SK-N-SH (cell line): ENCODE measurements around the gene C13orf42. TPM values are rescaled to one million over a fixed set of nuclear protein-coding genes. Genes with fewer than 3 reads are reported as not detected.

Experiments used
- CTCF ChIA-PET: fragments of 300-600, 350-600 bp; formaldehyde crosslinking; extraction: SDS; loops from one replicate; lab custom pipeline; 2021; lab: Yijun Ruan, JAX
- POLR2A ChIA-PET: fragments of 350-600 bp; sonication (Branson Sonifier 250); formaldehyde crosslinking; extraction: SDS; loops from one replicate; lab custom pipeline; 2020; ENCODE audit warnings: antibody characterized with exemption, inconsistent platforms; lab: Yijun Ruan, JAX
- DNase-seq: peaks from one replicate; pipeline ENCODE4 v3.0.0; 2012
- H2AFZ ChIP-seq: fragments of 200-600 bp; sonication (generic); 2 replicates; pipeline ENCODE4 v1.8.1; 2016; ENCODE audit warnings: antibody characterized with exemption, mild to moderate bottlenecking, low read depth
- H3F3A ChIP-seq: fragments of 200-600 bp; sonication (generic); replicated peaks from 2 replicates; pipeline ENCODE3; 2016; ENCODE audit warnings: antibody characterized with exemption, mild to moderate bottlenecking; ENCODE audit not compliant: insufficient read depth
- H3K27ac ChIP-seq, 2 experiments: fragments of 200-500 bp in 1 of 2; fragments of 200-600 bp in 1 of 2; sonication (Bioruptor generic) in 1 of 2; sonication (generic), shearing (Covaris generic) in 1 of 2; 2 replicates each; pipeline versions ENCODE4 v1.5.1 to v1.6.1; 2014 to 2016; ENCODE audit warnings: low read depth in 2 of 2, inconsistent platforms in 1 of 2, low read length in 1 of 2, mild to moderate bottlenecking in 1 of 2, mixed read lengths in 1 of 2
- H3K27me3 ChIP-seq: fragments of 200-600 bp; sonication (generic), shearing (Covaris generic); 2 replicates; pipeline ENCODE4 v1.6.1; 2016; ENCODE audit warnings: mixed run types; ENCODE audit not compliant: insufficient read depth
- H3K36me3 ChIP-seq, 2 experiments: fragments of 200-500 bp in 1 of 2; fragments of 200-600 bp in 1 of 2; sonication (Bioruptor generic) in 1 of 2; sonication (generic) in 1 of 2; replicated peaks in 1 of 2; 2 replicates each; pipeline versions ENCODE3 to v1.5.1; 2014 to 2016; ENCODE audit warnings: low read length in 1 of 2, mild to moderate bottlenecking in 1 of 2; ENCODE audit not compliant: insufficient read depth in 2 of 2, control insufficient read depth in 1 of 2
- H3K4me1 ChIP-seq, 2 experiments: fragments of 200-500 bp in 1 of 2; fragments of 200-600 bp in 1 of 2; sonication (Bioruptor generic) in 1 of 2; sonication (generic), shearing (Covaris generic) in 1 of 2; 2 replicates each; pipeline versions ENCODE4 v1.5.1 to v1.6.1; 2014 to 2016; ENCODE audit warnings: low read depth in 1 of 2, low read length in 1 of 2, mixed run types in 1 of 2; ENCODE audit not compliant: insufficient read depth in 2 of 2, control insufficient read depth in 1 of 2
- H3K4me2 ChIP-seq: fragments of 200-600 bp; sonication (generic), shearing (Covaris generic); 2 replicates; pipeline ENCODE4 v1.6.1; 2017; ENCODE audit warnings: mixed run types
- H3K4me3 ChIP-seq, 2 experiments: fragments of 200-500 bp in 1 of 2; fragments of 200-600 bp in 1 of 2; sonication (Bioruptor generic) in 1 of 2; sonication (generic), shearing (Covaris generic) in 1 of 2; 2 replicates each; pipeline versions ENCODE4 v1.5.1 to v1.8.1; 2014 to 2016; ENCODE audit warnings: low read depth in 2 of 2, inconsistent platforms in 1 of 2, low read length in 1 of 2, mild to moderate bottlenecking in 1 of 2, mixed read lengths in 1 of 2, moderate library complexity in 1 of 2
- H3K79me2 ChIP-seq: fragments of 200-600 bp; sonication (generic); 2 replicates; pipeline ENCODE4 v1.8.1; 2017; ENCODE audit warnings: mild to moderate bottlenecking; ENCODE audit not compliant: insufficient read depth
- H3K9ac ChIP-seq: fragments of 200-600 bp; sonication (generic); 2 replicates; pipeline ENCODE4 v1.6.1; 2017; ENCODE audit warnings: mixed run types
- H3K9me2 ChIP-seq: fragments of 200-600 bp; sonication (generic); 2 replicates; pipeline ENCODE4 v1.6.1; 2017; ENCODE audit warnings: mixed run types
- H3K9me3 ChIP-seq: fragments of 200-600 bp; sonication (generic); 2 replicates; pipeline ENCODE4 v1.6.1; 2017; ENCODE audit warnings: mixed run types, mild to moderate bottlenecking, moderate library complexity
- H4K20me1 ChIP-seq: fragments of 200-600 bp; sonication (generic); 2 replicates; pipeline ENCODE4 v1.6.1; 2017; ENCODE audit warnings: mild to moderate bottlenecking, mixed run types; ENCODE audit not compliant: insufficient read depth
- ELF1 ChIP-seq: IDR thresholded peaks from 2 replicates; pipeline ENCODE4 v1.4.0; 2012
- FOSL2 ChIP-seq: IDR thresholded peaks from 2 replicates; pipeline ENCODE4 v1.4.0; 2012; ENCODE audit warnings: low read depth, mild to moderate bottlenecking, moderate library complexity, borderline replicate concordance
- FOXJ3 ChIP-seq: sonication (generic); formaldehyde crosslinking; IDR thresholded peaks from 2 replicates; pipeline ENCODE4 v1.5.1; 2020; ENCODE audit warnings: mild to moderate bottlenecking, missing genetic modification reagents
- JUND ChIP-seq: IDR thresholded peaks from 2 replicates; pipeline ENCODE4 v1.4.0; 2012
- MEF2A ChIP-seq: IDR thresholded peaks from 2 replicates; pipeline ENCODE4 v1.4.0; 2012; ENCODE audit warnings: low read depth, borderline replicate concordance
- MXI1 ChIP-seq: IDR thresholded peaks from 2 replicates; pipeline ENCODE4 v1.6.1; 2012; ENCODE audit warnings: mild to moderate bottlenecking, low read depth, low read length, improper control_type of control experiment
- NFIC ChIP-seq: IDR thresholded peaks from 2 replicates; pipeline ENCODE4 v1.4.0; 2012; ENCODE audit warnings: borderline replicate concordance
- NRF1 ChIP-seq: IDR thresholded peaks from 2 replicates; pipeline ENCODE4 v1.6.1; 2012; ENCODE audit warnings: low read depth, mild to moderate bottlenecking, low read length
- POLR2AphosphoS5 ChIP-seq: IDR thresholded peaks from 2 replicates; pipeline ENCODE4 v1.6.1; 2012; ENCODE audit warnings: low read depth, low read length
- RAD21 ChIP-seq: IDR thresholded peaks from 2 replicates; pipeline ENCODE4 v1.6.1; 2012; ENCODE audit warnings: mild to moderate bottlenecking, low read length
- SIN3A ChIP-seq: IDR thresholded peaks from 2 replicates; pipeline ENCODE4 v1.6.1; 2012; ENCODE audit warnings: low read depth, mild to moderate bottlenecking, low read length, moderate library complexity, borderline replicate concordance
- TCF12 ChIP-seq: IDR thresholded peaks from 2 replicates; pipeline ENCODE4 v1.4.0; 2012
- TEAD4 ChIP-seq: IDR thresholded peaks from 2 replicates; pipeline ENCODE4 v1.4.0; 2012; ENCODE audit warnings: mild to moderate bottlenecking, borderline replicate concordance; ENCODE audit not compliant: insufficient read depth
- WGBS: methylation state at CpG from one replicate; pipeline ENCODE4 v1.1.6; 2017; ENCODE audit warnings: low lambda C conversion rate; 5-methylcytosine and 5-hydroxymethylcytosine counted together
- polyA plus RNA-seq, 3 experiments: library from polyadenylated mRNA; depleted of rRNA; stranded (reverse); fragments of >200 nt; gene quantifications; 2 replicates each; pipeline ENCODE4 v1.2.3, GENCODE V29; 2012
- TF ChIP-seq, protein P1 (sequence below): IDR thresholded peaks from 2 replicates; pipeline ENCODE4 v1.4.0; 2012; ENCODE audit warnings: low read depth
- TF ChIP-seq, protein P2 (sequence below): fragments of 150-350 bp; IDR thresholded peaks from 2 replicates; pipeline ENCODE4 v1.6.1; 2016; ENCODE audit warnings: mild to moderate bottlenecking, low read depth, low read length
- TF ChIP-seq, protein P3 (sequence below): IDR thresholded peaks from 2 replicates; pipeline ENCODE4 v1.6.1; 2012; ENCODE audit warnings: mild to moderate bottlenecking, low read depth, low read length, moderate library complexity
- TF ChIP-seq, protein P4 (sequence below): IDR thresholded peaks from 2 replicates; pipeline ENCODE4 v1.4.0; 2012; ENCODE audit warnings: low read depth, borderline replicate concordance
- TF ChIP-seq, protein P5 (sequence below): IDR thresholded peaks from 2 replicates; pipeline ENCODE4; 2012

Gene C13orf42
- polyA plus RNA-seq, 1 of the 3 experiments (the other 2 are of a cell fraction), result not detected

DNA sequence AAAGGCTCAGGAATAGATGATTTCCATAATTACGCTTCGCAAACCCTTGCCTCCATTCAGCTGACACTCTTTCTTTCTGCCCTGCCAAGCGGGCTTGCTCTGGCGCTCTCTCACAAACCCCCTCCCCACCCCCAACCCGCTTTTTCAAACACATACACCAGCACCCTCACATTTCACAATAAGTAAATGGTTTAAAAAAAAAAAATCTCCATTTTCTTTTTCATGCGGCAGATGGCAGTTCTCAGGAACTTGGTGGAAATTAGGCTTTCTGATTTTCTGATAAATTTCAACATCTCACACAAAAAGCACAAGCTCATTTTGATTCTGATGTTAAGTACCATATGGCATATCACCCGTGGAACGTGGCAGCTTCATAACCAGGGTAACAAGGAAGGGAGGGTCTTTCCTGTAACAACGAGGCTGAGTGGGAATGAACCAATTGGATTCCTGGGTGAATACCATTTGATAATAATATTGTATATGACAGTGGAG is 43.8 kb downstream of the C13orf42 start:
- no peaks in the 10 kb centered on the region for H3K79me2 ChIP-seq
- no peak for DNase-seq
- CTCF ChIA-PET, result interaction anchor here (0.6 to 2.8 kb wide), 8 partner anchors 23 to 1396 kb away, joined by 3 to 19 read pairs (median 5); no protein-coding TSS in a partner anchor
- peaks cover 10 to 18% of the 10 kb centered on the region in 2 experiments; a peak in 2 of 4 replicates for H3K4me1 ChIP-seq
- H2AFZ ChIP-seq, result no peak overlapping the region
- no peak for TF ChIP-seq RAD21
- TF ChIP-seq, protein P1, sequence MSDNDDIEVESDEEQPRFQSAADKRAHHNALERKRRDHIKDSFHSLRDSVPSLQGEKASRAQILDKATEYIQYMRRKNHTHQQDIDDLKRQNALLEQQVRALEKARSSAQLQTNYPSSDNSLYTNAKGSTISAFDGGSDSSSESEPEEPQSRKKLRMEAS, result no peak
- no peak for TF ChIP-seq FOSL2
- TF ChIP-seq, protein P2, sequence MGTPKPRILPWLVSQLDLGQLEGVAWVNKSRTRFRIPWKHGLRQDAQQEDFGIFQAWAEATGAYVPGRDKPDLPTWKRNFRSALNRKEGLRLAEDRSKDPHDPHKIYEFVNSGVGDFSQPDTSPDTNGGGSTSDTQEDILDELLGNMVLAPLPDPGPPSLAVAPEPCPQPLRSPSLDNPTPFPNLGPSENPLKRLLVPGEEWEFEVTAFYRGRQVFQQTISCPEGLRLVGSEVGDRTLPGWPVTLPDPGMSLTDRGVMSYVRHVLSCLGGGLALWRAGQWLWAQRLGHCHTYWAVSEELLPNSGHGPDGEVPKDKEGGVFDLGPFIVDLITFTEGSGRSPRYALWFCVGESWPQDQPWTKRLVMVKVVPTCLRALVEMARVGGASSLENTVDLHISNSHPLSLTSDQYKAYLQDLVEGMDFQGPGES, result no peak
- no peak for TF ChIP-seq NRF1
- no peak for TF ChIP-seq NFIC
- TF ChIP-seq POLR2AphosphoS5, result no peak
- no peak for TF ChIP-seq MXI1
- TF ChIP-seq, protein P3, sequence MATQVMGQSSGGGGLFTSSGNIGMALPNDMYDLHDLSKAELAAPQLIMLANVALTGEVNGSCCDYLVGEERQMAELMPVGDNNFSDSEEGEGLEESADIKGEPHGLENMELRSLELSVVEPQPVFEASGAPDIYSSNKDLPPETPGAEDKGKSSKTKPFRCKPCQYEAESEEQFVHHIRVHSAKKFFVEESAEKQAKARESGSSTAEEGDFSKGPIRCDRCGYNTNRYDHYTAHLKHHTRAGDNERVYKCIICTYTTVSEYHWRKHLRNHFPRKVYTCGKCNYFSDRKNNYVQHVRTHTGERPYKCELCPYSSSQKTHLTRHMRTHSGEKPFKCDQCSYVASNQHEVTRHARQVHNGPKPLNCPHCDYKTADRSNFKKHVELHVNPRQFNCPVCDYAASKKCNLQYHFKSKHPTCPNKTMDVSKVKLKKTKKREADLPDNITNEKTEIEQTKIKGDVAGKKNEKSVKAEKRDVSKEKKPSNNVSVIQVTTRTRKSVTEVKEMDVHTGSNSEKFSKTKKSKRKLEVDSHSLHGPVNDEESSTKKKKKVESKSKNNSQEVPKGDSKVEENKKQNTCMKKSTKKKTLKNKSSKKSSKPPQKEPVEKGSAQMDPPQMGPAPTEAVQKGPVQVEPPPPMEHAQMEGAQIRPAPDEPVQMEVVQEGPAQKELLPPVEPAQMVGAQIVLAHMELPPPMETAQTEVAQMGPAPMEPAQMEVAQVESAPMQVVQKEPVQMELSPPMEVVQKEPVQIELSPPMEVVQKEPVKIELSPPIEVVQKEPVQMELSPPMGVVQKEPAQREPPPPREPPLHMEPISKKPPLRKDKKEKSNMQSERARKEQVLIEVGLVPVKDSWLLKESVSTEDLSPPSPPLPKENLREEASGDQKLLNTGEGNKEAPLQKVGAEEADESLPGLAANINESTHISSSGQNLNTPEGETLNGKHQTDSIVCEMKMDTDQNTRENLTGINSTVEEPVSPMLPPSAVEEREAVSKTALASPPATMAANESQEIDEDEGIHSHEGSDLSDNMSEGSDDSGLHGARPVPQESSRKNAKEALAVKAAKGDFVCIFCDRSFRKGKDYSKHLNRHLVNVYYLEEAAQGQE, result no peak
- no peak for TF ChIP-seq MEF2A
- TF ChIP-seq, protein P4, sequence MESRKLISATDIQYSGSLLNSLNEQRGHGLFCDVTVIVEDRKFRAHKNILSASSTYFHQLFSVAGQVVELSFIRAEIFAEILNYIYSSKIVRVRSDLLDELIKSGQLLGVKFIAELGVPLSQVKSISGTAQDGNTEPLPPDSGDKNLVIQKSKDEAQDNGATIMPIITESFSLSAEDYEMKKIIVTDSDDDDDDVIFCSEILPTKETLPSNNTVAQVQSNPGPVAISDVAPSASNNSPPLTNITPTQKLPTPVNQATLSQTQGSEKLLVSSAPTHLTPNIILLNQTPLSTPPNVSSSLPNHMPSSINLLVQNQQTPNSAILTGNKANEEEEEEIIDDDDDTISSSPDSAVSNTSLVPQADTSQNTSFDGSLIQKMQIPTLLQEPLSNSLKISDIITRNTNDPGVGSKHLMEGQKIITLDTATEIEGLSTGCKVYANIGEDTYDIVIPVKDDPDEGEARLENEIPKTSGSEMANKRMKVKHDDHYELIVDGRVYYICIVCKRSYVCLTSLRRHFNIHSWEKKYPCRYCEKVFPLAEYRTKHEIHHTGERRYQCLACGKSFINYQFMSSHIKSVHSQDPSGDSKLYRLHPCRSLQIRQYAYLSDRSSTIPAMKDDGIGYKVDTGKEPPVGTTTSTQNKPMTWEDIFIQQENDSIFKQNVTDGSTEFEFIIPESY, result no peak
- TF ChIP-seq, protein P5, sequence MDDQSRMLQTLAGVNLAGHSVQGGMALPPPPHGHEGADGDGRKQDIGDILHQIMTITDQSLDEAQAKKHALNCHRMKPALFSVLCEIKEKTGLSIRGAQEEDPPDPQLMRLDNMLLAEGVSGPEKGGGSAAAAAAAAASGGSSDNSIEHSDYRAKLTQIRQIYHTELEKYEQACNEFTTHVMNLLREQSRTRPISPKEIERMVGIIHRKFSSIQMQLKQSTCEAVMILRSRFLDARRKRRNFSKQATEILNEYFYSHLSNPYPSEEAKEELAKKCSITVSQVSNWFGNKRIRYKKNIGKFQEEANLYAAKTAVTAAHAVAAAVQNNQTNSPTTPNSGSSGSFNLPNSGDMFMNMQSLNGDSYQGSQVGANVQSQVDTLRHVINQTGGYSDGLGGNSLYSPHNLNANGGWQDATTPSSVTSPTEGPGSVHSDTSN, result no peak
- TF ChIP-seq ELF1, result no peak
- no peak for TF ChIP-seq TEAD4
- TF ChIP-seq JUND, result no peak
- no peak for TF ChIP-seq SIN3A
- TF ChIP-seq FOXJ3 (CRISPR knock-in tag), result no peak
- no peak for TF ChIP-seq TCF12
- H3K4me2 ChIP-seq, result no peak overlapping the region
- no peak overlapping the region for H3K27ac ChIP-seq
- no peak overlapping the region for H3K9ac ChIP-seq
- POLR2A ChIA-PET, result no interaction called here
- no peaks in the 10 kb centered on the region for H4K20me1 ChIP-seq
- H3K4me3 ChIP-seq, result no peak overlapping the region
- 87% methylated on average over 9 of the region's 9 CpGs for WGBS
- H3F3A ChIP-seq, result no peaks in the 10 kb centered on the region
- H3K27me3 ChIP-seq, result no peaks in the 10 kb centered on the region; the same call in 1 of the 2 replicates
- no peaks in the 10 kb centered on the region for H3K9me2 ChIP-seq
- no peaks in the 10 kb centered on the region for H3K36me3 ChIP-seq
- H3K9me3 ChIP-seq, result no peaks in the 10 kb centered on the region
